ENCODE data around the gene ADGRG4. TPM values are rescaled to one million over a fixed set of nuclear protein-coding genes. Genes with fewer than 3 reads are reported as not detected.

ADGRG4 gene
- polyA plus RNA-seq, 3 donors: not detected

DNA sequence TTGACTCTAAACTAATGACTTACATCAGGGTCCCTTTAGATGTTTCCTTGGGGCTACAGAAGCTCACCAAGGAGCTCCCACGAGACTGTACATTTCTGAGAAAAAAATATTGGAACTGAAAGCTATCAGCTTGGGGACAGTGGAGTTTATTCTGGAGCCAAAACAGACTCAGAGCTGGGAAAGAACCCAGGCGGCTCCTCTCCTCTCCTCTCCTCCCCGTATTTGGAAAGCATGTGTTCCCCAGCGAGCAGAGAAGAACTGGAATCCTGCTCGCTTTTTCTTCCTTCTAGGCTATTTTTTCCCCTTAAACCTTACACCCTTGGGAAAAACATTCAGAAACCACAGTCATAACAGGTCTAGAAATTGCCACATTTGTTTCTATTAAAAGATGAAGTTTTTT, 45.2 kb upstream of the ADGRG4 start:
- no peak overlapping the region for H3K4me3 ChIP-seq (replicated peaks in 1 of 3; ENCODE audit: low read depth in 2 of 3, low read length in 3 of 3)
- no peaks in the 10 kb centered on the region for H3K27me3 ChIP-seq (ENCODE audit: control insufficient read depth in 2 of 2, insufficient read depth in 2 of 2, low read length in 2 of 2)
- WGBS (ENCODE audit: insufficient coverage): 90% methylated on average over 2 of the region's 5 CpGs
- Mint-ChIP-seq H3K4me3 (no peak overlapping the region), H3K27ac (no peak overlapping the region), H3K9me3 (peaks cover 0 to 2% (median 0%) of the 10 kb centered on the region in 7 donors), H3K27me3 (ENCODE audit: low read depth in 3 of 3) (peaks cover 0 to 7% (median 2%) of the 10 kb centered on the region in 3 donors), H3K4me1 (peaks cover 13% of the 10 kb centered on the region), H3K36me3 (no peaks in the 10 kb centered on the region)
- no peak overlapping the region for H3K9ac ChIP-seq (ENCODE audit: insufficient read depth, low read length, poor library complexity, severe bottlenecking)
- no peaks in the 10 kb centered on the region for H3K36me3 ChIP-seq (replicated peaks in 1 of 2; ENCODE audit: control insufficient read depth in 1 of 2, insufficient read depth in 2 of 2, low read length in 2 of 2)
- intact Hi-C loops (cut with micrococcal nuclease): no loop called here
- H4K20me1 ChIP-seq (ENCODE audit: insufficient read depth, low read length): no peaks in the 10 kb centered on the region
- no peak for DNase-seq
- peaks cover 3% of the 10 kb centered on the region for H3K79me2 ChIP-seq (ENCODE audit: insufficient read depth, low read length)
- no peaks in the 10 kb centered on the region for H3K9me3 ChIP-seq (replicated peaks in 1 of 2; ENCODE audit: control insufficient read depth in 1 of 2, insufficient read depth in 1 of 2, low read length in 2 of 2)
- TF ChIP-seq, protein P1, sequence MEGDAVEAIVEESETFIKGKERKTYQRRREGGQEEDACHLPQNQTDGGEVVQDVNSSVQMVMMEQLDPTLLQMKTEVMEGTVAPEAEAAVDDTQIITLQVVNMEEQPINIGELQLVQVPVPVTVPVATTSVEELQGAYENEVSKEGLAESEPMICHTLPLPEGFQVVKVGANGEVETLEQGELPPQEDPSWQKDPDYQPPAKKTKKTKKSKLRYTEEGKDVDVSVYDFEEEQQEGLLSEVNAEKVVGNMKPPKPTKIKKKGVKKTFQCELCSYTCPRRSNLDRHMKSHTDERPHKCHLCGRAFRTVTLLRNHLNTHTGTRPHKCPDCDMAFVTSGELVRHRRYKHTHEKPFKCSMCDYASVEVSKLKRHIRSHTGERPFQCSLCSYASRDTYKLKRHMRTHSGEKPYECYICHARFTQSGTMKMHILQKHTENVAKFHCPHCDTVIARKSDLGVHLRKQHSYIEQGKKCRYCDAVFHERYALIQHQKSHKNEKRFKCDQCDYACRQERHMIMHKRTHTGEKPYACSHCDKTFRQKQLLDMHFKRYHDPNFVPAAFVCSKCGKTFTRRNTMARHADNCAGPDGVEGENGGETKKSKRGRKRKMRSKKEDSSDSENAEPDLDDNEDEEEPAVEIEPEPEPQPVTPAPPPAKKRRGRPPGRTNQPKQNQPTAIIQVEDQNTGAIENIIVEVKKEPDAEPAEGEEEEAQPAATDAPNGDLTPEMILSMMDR (IDR thresholded peaks at IDR 0.05): no peak
- no peak overlapping the region for H2AFZ ChIP-seq (ENCODE audit: insufficient read depth, low read depth, low read length, poor library complexity, severe bottlenecking)
- no peak overlapping the region for H3K4me2 ChIP-seq (replicated peaks; ENCODE audit: extremely low read depth, low read length, poor library complexity, severe bottlenecking)
- no peak overlapping the region for H3K27ac ChIP-seq (ENCODE audit: low read depth in 1 of 2, low read length in 2 of 2)
- H3K4me1 ChIP-seq (ENCODE audit: control insufficient read depth in 1 of 2, insufficient read depth in 2 of 2, low read length in 2 of 2): peaks cover 6 to 7% of the 10 kb centered on the region in 2 donors

DNA sequence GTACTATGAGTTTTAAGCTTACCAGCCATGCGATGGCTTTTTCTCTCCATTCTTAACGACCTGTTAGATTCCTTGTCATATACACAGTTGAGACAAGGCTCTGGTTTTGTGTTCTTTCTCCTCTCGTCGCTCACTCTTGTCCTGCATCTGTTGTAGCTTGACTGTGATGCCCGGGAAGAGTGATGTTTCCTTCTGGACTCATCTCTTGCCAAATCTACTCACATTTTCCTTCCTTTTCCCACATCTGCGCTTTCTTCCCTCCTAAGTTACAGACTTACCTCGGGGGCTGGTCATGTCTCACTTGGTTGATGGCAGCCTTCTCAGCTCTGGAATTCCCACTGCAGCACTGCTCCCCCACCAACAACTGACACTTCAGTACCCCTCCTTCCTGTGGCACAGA, 44.7 kb upstream of the ADGRG4 start:
- Histone ChIP-seq H3K9me3 (replicated peaks in 1 of 2; ENCODE audit: control insufficient read depth in 1 of 2, insufficient read depth in 1 of 2, low read length in 2 of 2) (no peaks in the 10 kb centered on the region), H3K9ac (ENCODE audit: insufficient read depth, low read length, poor library complexity, severe bottlenecking) (no peak overlapping the region), H3K4me1 (ENCODE audit: control insufficient read depth in 1 of 2, insufficient read depth in 2 of 2, low read length in 2 of 2) (peaks cover 6% of the 10 kb centered on the region in 2 donors), H3K4me3 (replicated peaks in 1 of 3; ENCODE audit: low read depth in 2 of 3, low read length in 3 of 3) (no peak overlapping the region), H3K36me3 (replicated peaks in 1 of 2; ENCODE audit: control insufficient read depth in 1 of 2, insufficient read depth in 2 of 2, low read length in 2 of 2) (no peaks in the 10 kb centered on the region), H3K4me2 (replicated peaks; ENCODE audit: extremely low read depth, low read length, poor library complexity, severe bottlenecking) (no peak overlapping the region), H3K27me3 (ENCODE audit: control insufficient read depth in 2 of 2, insufficient read depth in 2 of 2, low read length in 2 of 2) (no peaks in the 10 kb centered on the region), H2AFZ (ENCODE audit: insufficient read depth, low read depth, low read length, poor library complexity, severe bottlenecking) (no peak overlapping the region), H3K79me2 (ENCODE audit: insufficient read depth, low read length) (no peaks in the 10 kb centered on the region), H4K20me1 (ENCODE audit: insufficient read depth, low read length) (no peaks in the 10 kb centered on the region), H3K27ac (ENCODE audit: low read depth in 1 of 2, low read length in 2 of 2) (no peak overlapping the region)
- Mint-ChIP-seq H3K36me3 (no peaks in the 10 kb centered on the region), H3K27me3 (ENCODE audit: low read depth in 3 of 3) (peaks cover 0 to 9% (median 2%) of the 10 kb centered on the region in 3 donors), H3K9me3 (peaks cover 0 to 2% (median 0%) of the 10 kb centered on the region in 7 donors), H3K4me3 (no peak overlapping the region), H3K4me1 (peaks cover 13% of the 10 kb centered on the region), H3K27ac (no peak overlapping the region)
- TF ChIP-seq, protein P1 (IDR thresholded peaks at IDR 0.05): no peak
- 100% methylated on average over 2 of the region's 7 CpGs for WGBS (ENCODE audit: insufficient coverage)
- intact Hi-C loops (cut with micrococcal nuclease): no loop called here
- DNase-seq: no peak
